ENCODE measurements around the gene ADGB. TPM values are rescaled to one million over a fixed set of nuclear protein-coding genes. Genes with fewer than 3 reads are reported as not detected.
"Not testable (repeated sequence)": the region's sequence is repeated elsewhere in the genome, so short reads cannot be mapped to it uniquely, and the experiment has no call there.

Gene ADGB
- total RNA-seq, 1 experiment from 2014 or later: not detected

- TF ChIP-seq REST (IDR thresholded peaks at IDR 0.05; ENCODE audit: low read depth): no peak
These were observed 196.8 kb downstream of the ADGB start (continued) for GRCh38 chr6:146795479-146796133.

- not testable (repeated sequence) for H3K9ac ChIP-seq (ENCODE audit: low read length)
These were observed 204.4 kb downstream of the ADGB start for GRCh38 chr6:146803167-146803566.

GRCh38 chr6:146803601-146804000, 204.8 kb downstream of the ADGB start:
- DNase-seq (ENCODE audit: low read depth, low spot score) (no peak), ATAC-seq (no peak)
- ChIA-PET CTCF (no interaction called here), RAD21 (ENCODE audit: low non-redundant PET in 1 of 2, low total read pairs in 2 of 2, uncharacterized antibody in 2 of 2, unreplicated experiment in 2 of 2) (no interaction called here), POLR2A (no interaction called here)
- no peaks in the 10 kb centered on the region for H3K4me1 ChIP-seq (ENCODE audit: control insufficient read depth in 1 of 2, insufficient read depth in 2 of 2, low read length in 2 of 2)
- no peak overlapping the region for H3K27ac ChIP-seq (ENCODE audit: low read depth, low read length)
- H3K27me3 ChIP-seq (ENCODE audit: insufficient read depth, low read length): no peaks in the 10 kb centered on the region
- H2AFZ ChIP-seq (ENCODE audit: low read depth, low read length, poor library complexity, severe bottlenecking): no peak overlapping the region
- H3K9ac ChIP-seq (ENCODE audit: low read length): no peak overlapping the region
- intact Hi-C loops (cut with micrococcal nuclease): no loop called here
- H3K4me2 ChIP-seq (ENCODE audit: low read length): no peak overlapping the region
- no peaks in the 10 kb centered on the region for H3K79me2 ChIP-seq (ENCODE audit: insufficient read depth, low read length)
- BruUV-seq (replicated peaks): no TSS peak
- no peaks in the 10 kb centered on the region for H3K9me2 ChIP-seq (ENCODE audit: insufficient read depth)
- H3K36me3 ChIP-seq (ENCODE audit: control insufficient read depth in 1 of 2, insufficient read depth in 2 of 2, low read length in 2 of 2): no peaks in the 10 kb centered on the region
- no peaks in the 10 kb centered on the region for H4K20me1 ChIP-seq (ENCODE audit: insufficient read depth)
- H3K4me3 ChIP-seq (replicated peaks in 1 of 2; ENCODE audit: low read depth in 1 of 2, low read length in 2 of 2): no peak overlapping the region
- no peaks in the 10 kb centered on the region for H3K9me3 ChIP-seq (ENCODE audit: control insufficient read depth in 1 of 2, insufficient read depth in 1 of 2, low read depth in 1 of 2, low read length in 2 of 2)
- no peak for TF ChIP-seq CTCF (IDR thresholded peaks at IDR 0.05 in 2 of 3, conservative IDR thresholded peaks at IDR 0.05 in 1 of 3; ENCODE audit: borderline replicate concordance in 1 of 3, insufficient read depth in 1 of 3, low read depth in 2 of 3, low read length in 2 of 3)
- no peak for TF ChIP-seq ZFX (IDR thresholded peaks at IDR 0.05)
- TF ChIP-seq YY1 (IDR thresholded peaks at IDR 0.05; ENCODE audit: extremely low read depth, insufficient replicate concordance, low read depth, low read length): no peak
- TF ChIP-seq SRF (IDR thresholded peaks at IDR 0.05; ENCODE audit: low read depth): no peak
- no peak for TF ChIP-seq RAD21 (IDR thresholded peaks at IDR 0.05; ENCODE audit: low read depth)
- TF ChIP-seq EGR1 (IDR thresholded peaks at IDR 0.05; ENCODE audit: low read depth): no peak
- TF ChIP-seq SIN3A (IDR thresholded peaks at IDR 0.05; ENCODE audit: low read depth): no peak
- no peak for TF ChIP-seq ZNF274 (IDR thresholded peaks at IDR 0.05; ENCODE audit: low read depth, low read length)
- TF ChIP-seq EZH2phosphoT487 (IDR thresholded peaks at IDR 0.05; ENCODE audit: borderline replicate concordance): no peak
- no peak for TF ChIP-seq CBX3 (IDR thresholded peaks at IDR 0.05; ENCODE audit: low read depth)
- no peak for TF ChIP-seq ATF3 (IDR thresholded peaks at IDR 0.05)
- TF ChIP-seq EZH2 (IDR thresholded peaks at IDR 0.05): no peak
- TF ChIP-seq POLR2A (IDR thresholded peaks at IDR 0.05; ENCODE audit: borderline replicate concordance, extremely low read depth, insufficient read depth, insufficient read length): no peak

More at GRCh38 chr6:146803167-146803566, 204.4 kb downstream of the ADGB start:
- RAD21 ChIA-PET (ENCODE audit: low non-redundant PET in 1 of 2, low total read pairs in 2 of 2, uncharacterized antibody in 2 of 2, unreplicated experiment in 2 of 2); H2AFZ ChIP-seq (ENCODE audit: low read depth, low read length, poor library complexity, severe bottlenecking); H3K36me3 ChIP-seq (ENCODE audit: control insufficient read depth in 1 of 2, insufficient read depth in 2 of 2, low read length in 2 of 2); BruUV-seq (replicated peaks); intact Hi-C loops (cut with micrococcal nuclease); CTCF ChIA-PET; DNase-seq (ENCODE audit: low read depth, low spot score); H3K4me3 ChIP-seq (replicated peaks in 1 of 2; ENCODE audit: low read depth in 1 of 2, low read length in 2 of 2); H3K27me3 ChIP-seq (ENCODE audit: insufficient read depth, low read length); H4K20me1 ChIP-seq (ENCODE audit: insufficient read depth); H3K79me2 ChIP-seq (ENCODE audit: insufficient read depth, low read length); H3K27ac ChIP-seq (ENCODE audit: low read depth, low read length); H3K9me2 ChIP-seq (ENCODE audit: insufficient read depth); H3K4me1 ChIP-seq (ENCODE audit: control insufficient read depth in 1 of 2, insufficient read depth in 2 of 2, low read length in 2 of 2); H3K9me3 ChIP-seq (ENCODE audit: control insufficient read depth in 1 of 2, insufficient read depth in 1 of 2, low read depth in 1 of 2, low read length in 2 of 2); H3K4me2 ChIP-seq (ENCODE audit: low read length); POLR2A ChIA-PET; ATAC-seq: not testable (repeated sequence)

Measured in HCT116 (cell line).